Neutrophil (primary cell): ENCODE data around the gene BTNL2.

Source experiments
- H3K27ac ChIP-seq: fragments of 200-600 bp; sonication (generic); 2 replicates; pipeline ENCODE4 v1.5.1; 2016; ENCODE audit warnings: mild to moderate bottlenecking, moderate library complexity
- H3K27me3 ChIP-seq: fragments of 200-600 bp; sonication (generic); 2 replicates; pipeline ENCODE4 v1.6.0; 2016; ENCODE audit warnings: mild to moderate bottlenecking
- H3K36me3 ChIP-seq: fragments of 200-600 bp; sonication (generic); 2 replicates; pipeline ENCODE4 v1.5.1; 2017
- H3K4me1 ChIP-seq, 2 experiments: fragments of 200-600 bp in 1 of 2; sonication (generic) in 1 of 2; 1 replicate in 1 of 2; 2 replicates in 1 of 2; pipeline versions ENCODE4 v1.5.1 to v1.6.1; 2013 to 2016; ENCODE audit warnings: low read depth in 1 of 2, low read length in 1 of 2, mild to moderate bottlenecking in 1 of 2, moderate library complexity in 1 of 2; ENCODE audit not compliant: control insufficient read depth in 1 of 2, insufficient read depth in 1 of 2
- H3K4me3 ChIP-seq, 2 experiments: fragments of 200-600 bp in 1 of 2; sonication (generic) in 1 of 2; 1 replicate in 1 of 2; 2 replicates in 1 of 2; pipeline ENCODE4 v1.5.1; 2013 to 2016; ENCODE audit warnings: low read depth in 1 of 2, low read length in 1 of 2, mild to moderate bottlenecking in 1 of 2, moderate library complexity in 1 of 2
- H3K9me3 ChIP-seq: fragments of 200-600 bp; sonication (generic); 2 replicates; pipeline ENCODE4 v1.5.1; 2016
- CTCF ChIP-seq: fragments of 200-600 bp; sonication (generic); IDR thresholded peaks from 2 replicates; pipeline ENCODE4 v1.5.1; 2016; ENCODE audit warnings: antibody characterized with exemption

Gene BTNL2

DNA sequence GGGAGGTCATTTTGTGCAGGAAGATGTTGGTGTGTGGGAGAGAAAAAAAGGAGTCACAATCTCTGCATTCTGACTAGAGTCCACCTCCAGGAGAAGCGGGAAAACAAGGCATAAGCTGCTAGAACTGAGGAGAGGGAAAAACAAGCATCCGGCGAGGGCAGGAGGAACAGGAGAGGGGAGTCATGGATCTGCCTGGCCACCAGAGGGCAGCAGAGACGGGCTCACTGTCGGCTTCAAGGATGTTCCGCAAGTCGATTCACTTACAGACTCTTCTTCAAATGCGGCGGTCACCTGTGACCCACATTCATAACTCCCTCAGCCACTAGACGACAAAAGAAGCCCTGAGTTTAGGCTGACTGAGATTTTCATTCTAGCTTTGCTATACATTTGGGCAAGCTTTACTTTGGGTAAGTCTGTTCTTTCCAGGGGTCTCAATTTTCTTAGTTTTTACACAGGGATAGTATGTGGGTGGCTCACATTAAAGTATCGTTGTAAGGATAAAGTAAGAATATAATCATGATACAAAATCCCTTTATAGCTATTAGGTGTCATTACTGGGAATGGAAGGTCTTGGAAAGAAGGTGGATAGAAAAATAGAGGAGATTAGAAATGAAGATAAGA lies 6.6 kb upstream of the BTNL2 start:
- Histone ChIP-seq H3K9me3 (no peaks in the 10 kb centered on the region), H3K27ac (no peak overlapping the region), H3K4me1 (no peaks in the 10 kb centered on the region), H3K4me3 (no peak overlapping the region), H3K36me3 (no peaks in the 10 kb centered on the region), H3K27me3 (peaks cover 67% of the 10 kb centered on the region)
- TF ChIP-seq CTCF: peak; percentile 91

DNA sequence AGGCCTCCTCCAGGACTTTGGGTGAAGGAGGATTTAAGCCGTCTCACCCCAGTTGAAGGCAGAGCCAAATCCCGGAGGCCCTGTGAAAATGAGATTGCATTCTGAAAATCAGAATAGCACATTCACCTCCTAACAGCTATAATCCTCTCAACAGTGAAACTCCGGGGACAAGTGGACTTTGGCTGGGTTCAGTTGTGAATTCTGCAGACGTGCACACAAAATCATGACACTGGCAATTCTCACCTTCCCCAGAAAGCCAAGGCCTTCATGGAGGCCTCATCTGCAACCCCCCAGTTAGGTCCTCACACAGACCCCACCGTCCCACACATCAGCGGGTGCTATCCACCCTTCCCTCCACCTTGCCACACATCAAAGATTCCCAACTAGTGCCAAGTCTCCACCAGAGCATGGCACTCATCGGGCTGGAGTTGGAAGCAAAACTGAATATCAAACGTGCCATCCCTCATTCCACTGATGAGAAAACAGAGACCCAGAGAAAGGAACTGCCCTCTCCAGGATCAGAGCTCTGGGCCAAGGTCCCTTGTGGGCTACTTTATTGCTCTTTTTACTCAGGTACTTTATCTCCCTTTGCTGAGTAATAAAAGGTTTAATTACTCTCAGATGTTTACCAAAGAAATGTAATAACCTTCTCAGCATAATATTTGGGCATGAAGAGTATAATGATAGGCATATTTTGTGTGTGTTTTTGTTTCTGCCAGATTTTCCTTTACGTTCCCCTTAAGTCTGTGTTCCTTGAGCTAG lies 4.8 kb upstream of the BTNL2 start:
- Histone ChIP-seq H3K27me3 (peaks cover 73% of the 10 kb centered on the region), H3K4me3 (no peak overlapping the region), H3K27ac (no peak overlapping the region), H3K36me3 (no peaks in the 10 kb centered on the region), H3K4me1 (no peaks in the 10 kb centered on the region), H3K9me3 (no peaks in the 10 kb centered on the region)
- TF ChIP-seq CTCF: no peak

DNA sequence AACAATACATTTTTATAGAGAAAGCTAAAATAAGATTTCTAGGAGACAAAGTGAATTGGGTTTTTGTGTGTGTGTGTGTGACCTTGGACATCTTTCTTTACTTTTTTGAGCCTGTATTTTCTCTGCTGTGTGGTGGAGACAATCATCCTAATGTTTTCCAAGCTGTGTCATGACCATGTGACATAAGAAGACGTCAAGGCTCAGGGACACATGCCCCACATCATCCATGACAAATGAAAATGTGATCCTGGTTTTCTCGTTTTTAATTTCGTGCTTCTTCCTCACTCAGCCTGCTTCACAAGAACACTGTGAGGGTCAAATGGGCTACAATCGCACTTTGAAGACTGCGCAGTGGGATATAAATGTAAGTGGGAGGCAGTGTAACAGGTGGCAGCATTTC lies 3.9 kb upstream of the BTNL2 start:
- Histone ChIP-seq H3K4me3 (no peak overlapping the region), H3K9me3 (no peaks in the 10 kb centered on the region), H3K27me3 (peaks cover 71% of the 10 kb centered on the region), H3K27ac (no peak overlapping the region), H3K36me3 (no peaks in the 10 kb centered on the region), H3K4me1 (no peaks in the 10 kb centered on the region)
- no peak for TF ChIP-seq CTCF

GRCh38 chr6:32406197-32406596 lies 784 bp downstream of the BTNL2 start:
- H3K9me3 ChIP-seq: no peaks in the 10 kb centered on the region
- H3K4me1 ChIP-seq: no peaks in the 10 kb centered on the region
- no peak overlapping the region for H3K27ac ChIP-seq
- no peak overlapping the region for H3K4me3 ChIP-seq
- no peaks in the 10 kb centered on the region for H3K36me3 ChIP-seq
- TF ChIP-seq CTCF: no peak
- H3K27me3 ChIP-seq: peaks cover 57% of the 10 kb centered on the region

DNA sequence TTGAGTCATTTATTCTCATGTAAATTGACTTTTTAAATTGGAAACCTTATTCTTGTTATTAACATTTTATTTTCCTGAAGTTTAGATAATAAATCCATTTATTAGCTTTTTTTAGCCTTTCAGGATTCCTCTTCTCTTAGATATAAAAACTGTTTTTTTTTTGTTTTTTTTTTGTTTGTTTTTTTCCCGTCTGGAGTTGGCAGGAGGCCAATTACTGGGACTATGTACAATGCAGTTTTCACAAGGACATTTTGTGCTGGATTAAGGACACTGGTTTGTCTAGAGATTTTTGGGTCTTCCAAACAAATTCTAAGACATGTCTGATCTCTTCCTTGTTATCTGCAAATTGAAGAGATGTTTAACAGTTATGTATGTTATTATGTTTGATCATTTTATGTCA lies 1.3 kb downstream of the BTNL2 start:
- no peaks in the 10 kb centered on the region for H3K36me3 ChIP-seq
- no peak overlapping the region for H3K4me3 ChIP-seq
- no peak for TF ChIP-seq CTCF
- H3K4me1 ChIP-seq: no peaks in the 10 kb centered on the region
- peaks cover 57% of the 10 kb centered on the region for H3K27me3 ChIP-seq
- H3K27ac ChIP-seq: no peak overlapping the region
- no peaks in the 10 kb centered on the region for H3K9me3 ChIP-seq
